ENCODE data around the gene FARS2. TPM values are rescaled to one million over a fixed set of nuclear protein-coding genes. Genes with fewer than 3 reads are reported as not detected.

The FARS2 gene
- polyA plus RNA-seq, 1 donor from 2014 or later = 11.9 TPM

GRCh38 chr6:5468586-5468985 is 207.3 kb downstream of the FARS2 start:
- no peaks in the 10 kb centered on the region for H3K9me3 ChIP-seq (ENCODE audit: low read length)
- no peak overlapping the region for H3K4me2 ChIP-seq (ENCODE audit: low read length)
- H2AFZ ChIP-seq (ENCODE audit: low read depth, low read length) = no peak overlapping the region
- no peaks in the 10 kb centered on the region for H3K27me3 ChIP-seq (ENCODE audit: insufficient read depth, low read depth, low read length)
- H4K20me1 ChIP-seq (ENCODE audit: insufficient read depth) = no peaks in the 10 kb centered on the region
- H3F3A ChIP-seq (ENCODE audit: insufficient read depth, low read length, poor library complexity, severe bottlenecking) = peaks cover 9% of the 10 kb centered on the region
- no peak overlapping the region for H3K27ac ChIP-seq (ENCODE audit: low read length)
- no peaks in the 10 kb centered on the region for H3K79me2 ChIP-seq (replicated peaks; ENCODE audit: insufficient read depth, low read length)
- no peak for TF ChIP-seq SMC3 (conservative IDR thresholded peaks at IDR 0.05; ENCODE audit: poor library complexity)
- no peak for TF ChIP-seq RAD21 (conservative IDR thresholded peaks at IDR 0.05)
- TF ChIP-seq EP300 (conservative IDR thresholded peaks at IDR 0.05; ENCODE audit: poor library complexity, severe bottlenecking) = no peak
- no peak for TF ChIP-seq REST (IDR thresholded peaks at IDR 0.05; ENCODE audit: borderline replicate concordance)
- TF ChIP-seq MXI1 (conservative IDR thresholded peaks at IDR 0.05; ENCODE audit: poor library complexity, severe bottlenecking) = no peak
- TF ChIP-seq CTCF (IDR thresholded peaks at IDR 0.05; ENCODE audit: poor library complexity, severe bottlenecking) = no peak
- TF ChIP-seq TAF1 (IDR thresholded peaks at IDR 0.05; ENCODE audit: low read depth) = no peak
- no peak for TF ChIP-seq POLR2AphosphoS5 (IDR thresholded peaks at IDR 0.05)
- TF ChIP-seq EZH2 (IDR thresholded peaks at IDR 0.05; ENCODE audit: borderline replicate concordance, insufficient read depth, low read length, poor library complexity, severe bottlenecking) = no peak
- no peak overlapping the region for H3K4me3 ChIP-seq (ENCODE audit: low read length)
- H3K36me3 ChIP-seq (ENCODE audit: insufficient read depth, low read length) = no peaks in the 10 kb centered on the region
- H3K9ac ChIP-seq (ENCODE audit: low read length) = no peak overlapping the region
- H3K9me2 ChIP-seq (ENCODE audit: insufficient read depth, low read length) = no peaks in the 10 kb centered on the region

DNA sequence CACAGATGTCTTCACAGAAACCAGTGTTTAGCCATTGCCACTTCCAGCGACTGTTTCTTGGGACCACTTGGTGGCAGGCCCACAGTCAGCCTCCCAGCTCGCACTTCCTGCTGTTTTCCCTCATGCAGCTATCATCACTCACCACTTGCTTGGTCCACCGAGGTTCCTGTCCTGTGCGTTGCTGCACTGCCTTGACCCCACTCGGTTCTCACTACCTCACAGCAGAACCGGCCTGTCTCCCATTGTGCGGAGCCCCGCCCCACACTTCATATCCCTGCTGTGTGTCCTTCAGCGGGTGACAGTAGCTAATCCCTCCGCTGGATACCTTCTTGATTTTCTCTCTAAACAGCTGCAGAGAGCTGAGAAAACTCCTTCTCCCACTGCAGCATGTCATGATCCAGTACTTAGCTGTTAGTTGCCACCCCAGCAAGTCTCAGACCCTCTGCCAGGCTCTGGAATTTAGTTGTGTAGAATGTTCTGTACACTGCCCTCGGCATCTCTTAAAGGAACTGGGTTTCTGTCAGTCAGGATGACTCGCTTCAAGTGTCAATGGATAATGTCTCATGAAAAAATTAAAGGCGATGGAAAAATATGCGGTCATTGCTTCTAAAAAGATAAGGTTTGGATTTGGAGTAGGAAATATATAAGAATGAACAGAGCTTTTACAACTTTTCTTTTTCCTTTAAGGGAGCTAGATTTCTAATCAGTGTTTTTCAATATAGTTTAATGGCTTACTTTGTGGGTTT is 208.0 kb downstream of the FARS2 start:
- no peak overlapping the region for H3K27ac ChIP-seq (ENCODE audit: low read length)
- H2AFZ ChIP-seq (ENCODE audit: low read depth, low read length) = no peak overlapping the region
- no peaks in the 10 kb centered on the region for H3K79me2 ChIP-seq (replicated peaks; ENCODE audit: insufficient read depth, low read length)
- H3K4me3 ChIP-seq (ENCODE audit: low read length) = peak overlapping the region; percentile 16
- H4K20me1 ChIP-seq (ENCODE audit: insufficient read depth) = no peaks in the 10 kb centered on the region
- no peak overlapping the region for H3K4me2 ChIP-seq (ENCODE audit: low read length)
- H3K9me3 ChIP-seq (ENCODE audit: low read length) = no peaks in the 10 kb centered on the region
- H3K27me3 ChIP-seq (ENCODE audit: insufficient read depth, low read depth, low read length) = no peaks in the 10 kb centered on the region
- no peaks in the 10 kb centered on the region for H3K9me2 ChIP-seq (ENCODE audit: insufficient read depth, low read length)
- H3F3A ChIP-seq (ENCODE audit: insufficient read depth, low read length, poor library complexity, severe bottlenecking) = peaks cover 9% of the 10 kb centered on the region
- H3K36me3 ChIP-seq (ENCODE audit: insufficient read depth, low read length) = no peaks in the 10 kb centered on the region
- TF ChIP-seq EZH2 (IDR thresholded peaks at IDR 0.05; ENCODE audit: borderline replicate concordance, insufficient read depth, low read length, poor library complexity, severe bottlenecking) = no peak
- TF ChIP-seq EP300 (conservative IDR thresholded peaks at IDR 0.05; ENCODE audit: poor library complexity, severe bottlenecking) = no peak
- no peak for TF ChIP-seq REST (IDR thresholded peaks at IDR 0.05; ENCODE audit: borderline replicate concordance)
- TF ChIP-seq RAD21 (conservative IDR thresholded peaks at IDR 0.05) = no peak
- no peak for TF ChIP-seq POLR2AphosphoS5 (IDR thresholded peaks at IDR 0.05)
- TF ChIP-seq MXI1 (conservative IDR thresholded peaks at IDR 0.05; ENCODE audit: poor library complexity, severe bottlenecking) = no peak
- TF ChIP-seq CTCF (IDR thresholded peaks at IDR 0.05; ENCODE audit: poor library complexity, severe bottlenecking) = no peak
- H3K9ac ChIP-seq (ENCODE audit: low read length) = no peak overlapping the region
